GM12874 (cell line): Measurements from ENCODE around the gene FCAR.

ENCODE experiments used
- CTCF ChIP-seq: IDR thresholded peaks from 2 replicates; pipeline ENCODE4 v1.5.1; 2011; ENCODE audit warnings: low read depth, mild to moderate bottlenecking, control low read depth, low read length, moderate library complexity; ENCODE audit not compliant: insufficient read depth

FCAR gene

DNA sequence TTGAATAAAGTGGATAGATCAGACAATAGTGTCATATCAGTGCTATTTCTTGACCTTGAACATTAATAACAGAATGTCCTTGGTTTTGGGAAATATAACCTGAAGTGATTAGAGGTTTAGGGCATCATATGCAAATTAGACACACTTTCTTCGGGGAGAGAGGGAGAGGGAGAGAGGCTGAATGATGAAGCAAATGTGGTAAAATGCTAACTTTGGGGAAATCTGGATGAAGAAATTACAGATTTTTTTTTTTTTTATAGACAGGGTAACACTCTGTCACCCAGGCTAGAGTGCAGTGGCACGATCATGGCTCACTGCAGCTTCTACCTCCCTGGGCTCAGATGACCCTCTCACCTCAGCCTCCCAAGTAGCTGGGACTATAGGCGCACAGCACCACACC is 28.0 kb downstream of the FCAR start:
- no peak for TF ChIP-seq CTCF

GRCh38 chr19:54903303-54903702 is 29.3 kb downstream of the FCAR start:
- no peak for TF ChIP-seq CTCF

DNA sequence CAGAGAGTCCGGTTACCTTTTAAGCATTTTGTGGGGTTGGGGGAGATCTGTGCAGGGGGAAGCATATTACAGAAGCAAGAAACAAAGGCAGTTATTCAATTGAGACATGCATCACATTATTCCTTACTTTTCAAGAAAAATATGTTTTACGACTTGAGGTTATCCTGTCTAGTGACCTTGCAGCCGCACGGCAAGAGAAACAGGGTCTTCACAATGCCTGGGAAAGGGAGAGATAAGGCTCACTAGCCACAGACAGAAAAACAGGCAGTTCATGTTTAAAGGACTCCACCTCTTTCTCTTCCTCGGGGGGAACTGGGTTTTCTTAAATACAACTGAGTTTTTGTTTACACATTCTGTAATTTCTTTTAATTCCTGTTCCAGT is 31.4 kb downstream of the FCAR start:
- no peak for TF ChIP-seq CTCF

GRCh38 chr19:54905803-54906511 is 31.9 kb downstream of the FCAR start, which contains the start of gene NCR1:
NCR1 (plus strand) TSS chr19:54906148; CDS start chr19:54906188, 40 bp downstream.
- no peak for TF ChIP-seq CTCF

DNA sequence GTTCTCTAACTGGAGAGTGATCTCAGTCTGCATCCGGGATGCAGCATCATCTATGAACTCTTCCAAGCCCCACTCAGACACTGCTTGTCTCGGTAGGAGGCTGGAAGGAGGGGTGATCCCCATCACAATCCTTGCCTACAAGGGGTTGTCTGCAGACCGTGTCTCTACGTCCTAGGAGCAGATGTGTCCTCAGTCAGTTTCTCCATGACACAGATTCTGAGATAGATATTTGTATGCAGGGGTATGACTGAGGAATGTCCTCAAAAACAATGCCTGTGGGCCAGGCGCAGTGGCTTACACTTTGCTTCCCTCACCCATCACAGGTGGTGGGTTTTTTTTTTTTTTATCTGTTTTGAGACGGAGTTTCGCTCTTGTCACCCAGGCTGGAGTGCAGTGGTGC is 32.8 kb downstream of the FCAR start:
- TF ChIP-seq CTCF: no peak

GRCh38 chr19:54916822-54917221 is 42.8 kb downstream of the FCAR start:
- TF ChIP-seq CTCF: no peak

DNA sequence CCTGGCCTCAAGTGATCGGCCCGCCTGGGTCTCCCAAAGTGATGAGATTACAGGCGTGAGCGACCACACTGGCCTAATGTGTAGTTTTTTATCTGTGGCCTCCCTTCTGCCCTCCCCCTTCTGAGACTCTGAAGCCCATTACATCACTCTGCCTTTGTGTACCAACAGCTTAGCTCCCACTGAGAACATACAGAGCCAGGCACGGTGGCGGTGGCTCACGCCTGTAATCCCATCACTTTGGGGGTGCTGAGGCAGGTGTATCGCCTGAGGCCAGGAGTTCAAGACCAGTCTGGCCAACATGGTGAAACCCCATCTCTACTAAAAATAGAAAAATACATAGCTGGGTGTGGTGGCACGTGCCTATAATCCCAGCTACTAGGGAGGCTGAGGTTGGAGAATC is 44.5 kb downstream of the FCAR start:
- TF ChIP-seq CTCF: no peak
